DOHH2 (cell line): Measurements from ENCODE around the gene PKD1.

Experiments
- EZH2phosphoT487 ChIP-seq: fragments of 200-600 bp; sonication (generic); IDR thresholded peaks from 2 replicates; pipeline ENCODE4 v1.6.1; 2017; ENCODE audit warnings: borderline replicate concordance, mild to moderate bottlenecking, antibody characterized with exemption, low read length, moderate library complexity, mixed read lengths
- TF ChIP-seq, protein P1 (sequence below): fragments of 200-600 bp; sonication (generic); IDR thresholded peaks from one replicate; pipeline ENCODE4 v1.5.1; 2014; ENCODE audit warnings: antibody characterized with exemption, mild to moderate bottlenecking, low read depth, low read length; ENCODE audit not compliant: poor library complexity, severe bottlenecking

DNA sequence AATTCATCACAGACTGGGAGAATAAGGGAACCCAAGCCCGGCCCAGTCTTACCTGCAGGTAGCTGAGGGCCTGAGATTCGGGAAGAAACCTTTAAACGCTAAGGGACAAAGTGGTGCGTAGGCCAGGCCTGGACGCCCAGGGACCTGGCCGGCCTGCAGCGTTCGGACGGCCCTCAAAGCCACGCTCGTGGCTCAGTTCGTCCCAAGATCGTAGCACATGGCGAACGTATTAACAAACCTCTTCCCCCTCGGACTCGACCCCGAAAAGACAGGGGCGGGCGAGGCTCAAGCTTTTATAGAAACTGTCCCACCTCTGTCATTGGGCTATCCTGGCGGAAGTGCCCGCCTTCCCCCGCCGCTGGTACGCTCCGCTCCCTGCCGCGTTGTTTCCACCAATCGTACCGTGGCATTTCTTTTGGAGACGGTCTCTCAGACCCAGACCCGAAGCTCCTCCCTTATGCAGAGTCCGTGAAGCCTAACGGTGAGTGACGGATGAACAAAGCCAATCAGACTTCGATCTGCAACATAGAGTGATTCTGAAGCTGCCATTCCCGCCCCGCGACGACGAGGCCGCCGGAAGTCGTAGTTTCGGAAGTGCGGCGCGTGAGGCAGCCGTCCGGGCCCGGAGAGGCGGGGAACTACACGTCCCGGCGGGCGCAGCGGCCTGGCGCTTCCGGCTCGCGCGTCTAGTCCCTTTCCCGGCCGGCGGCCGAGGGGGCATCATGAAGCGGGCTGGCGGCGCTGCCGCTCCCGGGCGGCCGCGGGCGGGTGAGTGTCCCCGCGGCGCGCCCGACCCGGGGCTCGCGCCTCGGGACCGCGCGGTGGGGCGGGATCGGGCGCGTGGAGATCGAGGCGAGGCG, 19.6 kb upstream of the PKD1 start, which contains the start of gene TRAF7:
- TF ChIP-seq, protein P1, sequence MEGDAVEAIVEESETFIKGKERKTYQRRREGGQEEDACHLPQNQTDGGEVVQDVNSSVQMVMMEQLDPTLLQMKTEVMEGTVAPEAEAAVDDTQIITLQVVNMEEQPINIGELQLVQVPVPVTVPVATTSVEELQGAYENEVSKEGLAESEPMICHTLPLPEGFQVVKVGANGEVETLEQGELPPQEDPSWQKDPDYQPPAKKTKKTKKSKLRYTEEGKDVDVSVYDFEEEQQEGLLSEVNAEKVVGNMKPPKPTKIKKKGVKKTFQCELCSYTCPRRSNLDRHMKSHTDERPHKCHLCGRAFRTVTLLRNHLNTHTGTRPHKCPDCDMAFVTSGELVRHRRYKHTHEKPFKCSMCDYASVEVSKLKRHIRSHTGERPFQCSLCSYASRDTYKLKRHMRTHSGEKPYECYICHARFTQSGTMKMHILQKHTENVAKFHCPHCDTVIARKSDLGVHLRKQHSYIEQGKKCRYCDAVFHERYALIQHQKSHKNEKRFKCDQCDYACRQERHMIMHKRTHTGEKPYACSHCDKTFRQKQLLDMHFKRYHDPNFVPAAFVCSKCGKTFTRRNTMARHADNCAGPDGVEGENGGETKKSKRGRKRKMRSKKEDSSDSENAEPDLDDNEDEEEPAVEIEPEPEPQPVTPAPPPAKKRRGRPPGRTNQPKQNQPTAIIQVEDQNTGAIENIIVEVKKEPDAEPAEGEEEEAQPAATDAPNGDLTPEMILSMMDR, result no peak
- TF ChIP-seq EZH2phosphoT487, result no peak
